Smooth muscle cell (in vitro differentiated cells): ENCODE measurements around the gene TNFRSF1A. TPM values are rescaled to one million over a fixed set of nuclear protein-coding genes. Genes with fewer than 3 reads are reported as not detected.

Experiments used
- DNase-seq: peaks from one replicate; lab custom pipeline; 2025; ENCODE audit not compliant: unreplicated experiment; lab: John Stamatoyannopoulos, UW
- H2AFZ ChIP-seq: fragments of 200-600 bp; sonication (generic); 2 replicates; pipeline ENCODE4 v1.6.0; 2016; ENCODE audit warnings: antibody characterized with exemption, low read depth, mild to moderate bottlenecking
- H3F3A ChIP-seq: fragments of 200-600 bp; sonication (generic); 2 replicates; pipeline ENCODE4 v1.6.0; 2017; ENCODE audit warnings: antibody characterized with exemption, low read depth
- H3K27ac ChIP-seq: fragments of 200-600 bp; sonication (generic); 2 replicates; pipeline ENCODE4 v1.5.1; 2016; ENCODE audit warnings: low read depth, mild to moderate bottlenecking
- H3K27me3 ChIP-seq: fragments of 200-600 bp; sonication (generic); 2 replicates; pipeline ENCODE4 v1.6.1; 2016; ENCODE audit warnings: low read depth, mild to moderate bottlenecking
- H3K36me3 ChIP-seq: fragments of 200-600 bp; sonication (generic); 2 replicates; pipeline ENCODE4 v1.5.1; 2016; ENCODE audit warnings: low read depth
- H3K4me1 ChIP-seq: fragments of 200-600 bp; sonication (generic); 2 replicates; pipeline ENCODE4 v1.5.1; 2016; ENCODE audit warnings: low read depth
- H3K4me2 ChIP-seq: fragments of 200-600 bp; sonication (generic); 2 replicates; pipeline ENCODE4 v1.6.0; 2016; ENCODE audit warnings: mild to moderate bottlenecking
- H3K4me3 ChIP-seq: fragments of 200-600 bp; sonication (generic); 2 replicates; pipeline ENCODE4 v1.5.1; 2016; ENCODE audit warnings: mild to moderate bottlenecking
- H3K79me2 ChIP-seq: fragments of 200-600 bp; sonication (generic); 2 replicates; pipeline ENCODE4 v1.6.0; 2016; ENCODE audit warnings: low read depth, mild to moderate bottlenecking
- H3K9ac ChIP-seq: fragments of 200-600 bp; sonication (generic); 2 replicates; pipeline ENCODE4 v1.6.0; 2016; ENCODE audit warnings: low read depth
- H3K9me3 ChIP-seq: fragments of 200-600 bp; sonication (generic); replicated peaks from 2 replicates; pipeline ENCODE4 v1.5.1; 2016; ENCODE audit warnings: low read depth
- H4K20me1 ChIP-seq: fragments of 200-600 bp; sonication (generic); 2 replicates; pipeline ENCODE4 v1.6.0; 2016; ENCODE audit warnings: low read depth
- WGBS: methylation state at CpG from one replicate; pipeline ENCODE4 v1.1.7; 2016; ENCODE audit warnings: low lambda C conversion rate; 5-methylcytosine and 5-hydroxymethylcytosine counted together
- polyA plus RNA-seq: library from polyadenylated mRNA; unstranded; fragments of >200 nt; fragmentation: Nextera tagmentation; extraction: Ambion mirVana; gene quantifications from 2 replicates; pipeline ENCODE4 v1.2.1, GENCODE V29; 2016
- total RNA-seq: library from RNA; depleted of rRNA; stranded (reverse); fragments of >200 nt; gene quantifications from 2 replicates; pipeline ENCODE4 v1.2.3, GENCODE V29; 2014
- TF ChIP-seq, protein P1 (sequence below): fragments of 200-600 bp; sonication (generic); IDR thresholded peaks from 2 replicates; pipeline ENCODE4 v1.5.1; 2017; ENCODE audit warnings: borderline replicate concordance, mild to moderate bottlenecking, antibody characterized with exemption; ENCODE audit not compliant: insufficient read depth, poor library complexity, severe bottlenecking

TNFRSF1A gene
- total and polyA plus RNA-seq, 2 experiments from 2014 or later: 110 to 144 TPM

DNA sequence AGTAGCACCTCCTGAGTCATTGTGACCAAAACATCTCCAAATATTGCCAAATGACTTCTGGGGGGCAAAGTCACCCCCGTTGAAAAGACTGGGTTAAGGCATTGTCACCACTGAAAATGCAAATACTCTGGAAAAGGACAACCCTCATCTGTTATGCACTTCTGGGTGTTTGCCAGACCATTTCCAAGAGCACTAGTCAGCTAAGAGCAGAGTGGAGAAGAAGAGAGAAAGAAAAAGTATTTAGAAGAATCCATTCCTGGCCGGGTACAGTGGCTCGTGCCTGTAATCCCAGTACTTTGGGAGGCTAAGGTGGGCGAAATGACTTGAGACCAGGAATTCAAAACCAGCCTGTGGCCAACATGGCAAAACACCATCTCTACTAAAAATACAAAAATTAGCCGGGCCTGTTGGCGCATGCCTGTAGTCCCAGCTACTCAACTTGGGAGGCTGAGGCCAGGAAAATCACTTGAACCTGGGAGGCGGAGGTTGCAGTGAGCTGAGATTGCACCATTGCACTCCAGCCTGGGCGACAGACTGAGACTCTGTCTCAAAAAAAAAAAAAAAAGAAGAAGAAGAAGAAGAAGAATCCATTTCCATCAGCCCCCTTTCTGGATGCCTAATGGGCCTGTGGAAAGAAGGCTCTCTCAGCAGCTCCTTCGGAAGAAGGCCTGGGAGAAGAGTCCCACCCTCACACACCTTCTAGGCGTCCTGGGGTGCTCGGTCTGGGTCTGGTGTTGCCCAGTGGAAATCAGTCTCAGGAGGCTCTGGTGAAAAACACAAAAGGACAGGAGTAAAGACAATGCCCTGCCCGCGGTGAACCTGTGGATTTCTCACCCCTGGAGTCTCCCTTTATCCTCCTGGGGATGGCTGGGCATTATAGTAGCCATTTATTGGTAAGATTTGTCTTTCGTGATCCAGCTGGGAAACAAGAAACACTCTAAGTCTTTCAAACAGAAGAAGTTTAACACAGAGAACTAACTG, 38.6 kb upstream of the TNFRSF1A start:
- Histone ChIP-seq H3K36me3 (no peaks in the 10 kb centered on the region), H3K9me3 (no peaks in the 10 kb centered on the region), H3K4me3 (no peak overlapping the region), H3K27ac (no peak overlapping the region), H3F3A (no peaks in the 10 kb centered on the region), H3K4me1 (peaks cover 43% of the 10 kb centered on the region), H3K4me2 (no peak overlapping the region), H3K27me3 (no peaks in the 10 kb centered on the region), H3K79me2 (peaks cover 13% of the 10 kb centered on the region), H3K9ac (no peak overlapping the region), H4K20me1 (no peaks in the 10 kb centered on the region), H2AFZ (no peak overlapping the region)
- TF ChIP-seq, protein P1, sequence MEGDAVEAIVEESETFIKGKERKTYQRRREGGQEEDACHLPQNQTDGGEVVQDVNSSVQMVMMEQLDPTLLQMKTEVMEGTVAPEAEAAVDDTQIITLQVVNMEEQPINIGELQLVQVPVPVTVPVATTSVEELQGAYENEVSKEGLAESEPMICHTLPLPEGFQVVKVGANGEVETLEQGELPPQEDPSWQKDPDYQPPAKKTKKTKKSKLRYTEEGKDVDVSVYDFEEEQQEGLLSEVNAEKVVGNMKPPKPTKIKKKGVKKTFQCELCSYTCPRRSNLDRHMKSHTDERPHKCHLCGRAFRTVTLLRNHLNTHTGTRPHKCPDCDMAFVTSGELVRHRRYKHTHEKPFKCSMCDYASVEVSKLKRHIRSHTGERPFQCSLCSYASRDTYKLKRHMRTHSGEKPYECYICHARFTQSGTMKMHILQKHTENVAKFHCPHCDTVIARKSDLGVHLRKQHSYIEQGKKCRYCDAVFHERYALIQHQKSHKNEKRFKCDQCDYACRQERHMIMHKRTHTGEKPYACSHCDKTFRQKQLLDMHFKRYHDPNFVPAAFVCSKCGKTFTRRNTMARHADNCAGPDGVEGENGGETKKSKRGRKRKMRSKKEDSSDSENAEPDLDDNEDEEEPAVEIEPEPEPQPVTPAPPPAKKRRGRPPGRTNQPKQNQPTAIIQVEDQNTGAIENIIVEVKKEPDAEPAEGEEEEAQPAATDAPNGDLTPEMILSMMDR: no peak
- 91% methylated on average over 14 of the region's 14 CpGs for WGBS
- no peak for DNase-seq

DNA sequence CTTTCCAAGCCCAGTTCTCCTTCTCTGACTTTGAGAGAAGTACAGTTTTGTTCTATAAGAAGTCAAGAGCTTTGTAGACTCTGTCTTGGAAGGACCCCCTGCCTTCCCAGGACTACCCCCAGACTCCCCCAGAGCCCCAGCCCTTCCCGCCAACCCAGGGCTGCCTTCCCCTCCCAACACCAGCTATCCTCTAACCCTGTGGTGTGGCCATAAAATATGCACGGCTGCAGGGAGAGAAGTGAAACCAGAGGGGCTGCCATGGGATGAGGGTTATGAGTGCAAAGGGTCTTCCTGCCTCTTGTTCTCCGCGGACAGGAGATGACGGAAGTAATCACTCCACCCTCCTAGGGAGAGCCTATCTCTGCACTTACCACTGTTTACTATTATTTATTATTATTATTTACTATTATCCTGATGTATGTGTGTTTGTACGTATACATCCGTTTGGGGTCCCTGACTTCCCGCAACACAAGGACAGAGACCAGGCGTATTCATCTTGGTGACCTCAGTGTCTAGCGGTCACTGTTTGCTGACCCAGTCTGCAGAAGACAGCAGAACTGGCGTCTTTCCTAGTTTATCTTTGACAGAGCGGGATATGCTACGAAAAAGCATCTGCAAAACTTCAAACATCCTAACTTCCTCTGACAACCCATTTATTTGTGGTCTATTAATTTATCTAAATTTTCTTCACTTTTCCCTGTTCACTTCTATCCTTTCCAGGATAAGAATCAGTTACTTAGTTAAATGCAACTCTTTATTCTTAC, 37.0 kb upstream of the TNFRSF1A start:
- no peaks in the 10 kb centered on the region for H3F3A ChIP-seq
- TF ChIP-seq, protein P1: no peak
- peaks cover 4% of the 10 kb centered on the region for H3K79me2 ChIP-seq
- DNase-seq: no peak
- no peak overlapping the region for H3K27ac ChIP-seq
- 82% methylated on average over 13 of the region's 13 CpGs for WGBS
- H4K20me1 ChIP-seq: no peaks in the 10 kb centered on the region
- no peak overlapping the region for H2AFZ ChIP-seq
- H3K4me1 ChIP-seq: peaks cover 41% of the 10 kb centered on the region
- no peaks in the 10 kb centered on the region for H3K27me3 ChIP-seq
- no peaks in the 10 kb centered on the region for H3K36me3 ChIP-seq
- H3K9me3 ChIP-seq: no peaks in the 10 kb centered on the region
- no peak overlapping the region for H3K9ac ChIP-seq
- no peak overlapping the region for H3K4me2 ChIP-seq
- H3K4me3 ChIP-seq: no peak overlapping the region

DNA sequence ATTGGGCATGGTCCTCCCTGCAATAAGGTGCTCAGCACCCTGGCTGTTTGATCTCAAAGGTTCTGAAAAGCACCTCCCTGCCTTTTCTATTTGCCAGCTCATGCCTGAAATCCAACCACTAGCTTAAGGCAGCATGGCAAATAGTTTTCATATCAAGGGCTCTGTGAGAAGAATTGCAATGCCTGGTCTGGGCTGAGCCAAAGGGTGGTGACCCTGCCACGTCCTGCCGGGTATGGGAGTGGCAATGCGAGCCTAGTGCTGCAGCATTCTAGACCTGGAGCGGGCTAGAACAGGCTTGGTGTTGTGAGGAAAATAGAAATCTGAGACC, 35.8 kb upstream of the TNFRSF1A start:
- Histone ChIP-seq H3K79me2 (no peaks in the 10 kb centered on the region), H3K4me3 (no peak overlapping the region), H3K4me2 (no peak overlapping the region), H3K4me1 (peaks cover 41% of the 10 kb centered on the region), H2AFZ (no peak overlapping the region), H3F3A (no peaks in the 10 kb centered on the region), H4K20me1 (no peaks in the 10 kb centered on the region), H3K27ac (no peak overlapping the region), H3K27me3 (no peaks in the 10 kb centered on the region), H3K36me3 (no peaks in the 10 kb centered on the region), H3K9ac (no peak overlapping the region), H3K9me3 (no peaks in the 10 kb centered on the region)
- DNase-seq: no peak
- TF ChIP-seq, protein P1: no peak
- 83% methylated on average over 4 of the region's 4 CpGs for WGBS
